GM18858 (cell line): ENCODE data around the gene SPP1.

ENCODE experiments used
- ATAC-seq: cut with Tn5 transposase; IDR thresholded peaks from one replicate; pipeline ENCODE4 v1.9.1; 2021; ENCODE audit not compliant: unreplicated experiment

The SPP1 gene

GRCh38 chr4:87953826-87954225 is 21.7 kb upstream of the SPP1 start:
- ATAC-seq: no peak

GRCh38 chr4:87956501-87956900 is 19.0 kb upstream of the SPP1 start:
- ATAC-seq: no peak

GRCh38 chr4:87957061-87957460 is 18.5 kb upstream of the SPP1 start:
- ATAC-seq: no peak

GRCh38 chr4:87961993-87962392 is 13.5 kb upstream of the SPP1 start:
- ATAC-seq: no peak

- ATAC-seq: no peak
Measured at GRCh38 chr4:87962398-87963146, 12.9 kb upstream of the SPP1 start.

GRCh38 chr4:87965501-87965975 is 10.0 kb upstream of the SPP1 start:
- ATAC-seq: no peak

GRCh38 chr4:87966095-87966496 is 9.4 kb upstream of the SPP1 start:
- no peak for ATAC-seq

- ATAC-seq: no peak
Measured at GRCh38 chr4:87967193-87967592, 8.3 kb upstream of the SPP1 start.

GRCh38 chr4:87970121-87970520 is 5.4 kb upstream of the SPP1 start:
- ATAC-seq: no peak

GRCh38 chr4:87971866-87972265 is 3.6 kb upstream of the SPP1 start:
- no peak for ATAC-seq

GRCh38 chr4:87973283-87974169 is 2.0 kb upstream of the SPP1 start:
- ATAC-seq: peak; percentile 86

GRCh38 chr4:87974856-87975462 is 555 bp upstream of the SPP1 start:
- ATAC-seq: no peak

GRCh38 chr4:87977521-87978278 is 2.2 kb downstream of the SPP1 start:
- no peak for ATAC-seq

- no peak for ATAC-seq
Measured at GRCh38 chr4:87978681-87979080, 3.2 kb downstream of the SPP1 start.

- ATAC-seq: no peak
Measured at GRCh38 chr4:87979810-87980209, 4.3 kb downstream of the SPP1 start.

GRCh38 chr4:87981486-87981885 is 6.0 kb downstream of the SPP1 start:
- no peak for ATAC-seq

GRCh38 chr4:87982036-87982435 is 6.5 kb downstream of the SPP1 start:
- no peak for ATAC-seq

- ATAC-seq: no peak
Measured at GRCh38 chr4:87982446-87983010, 7.0 kb downstream of the SPP1 start.

GRCh38 chr4:87983996-87984395 is 8.5 kb downstream of the SPP1 start:
- no peak for ATAC-seq

- ATAC-seq: peak; percentile 67
Measured at GRCh38 chr4:87985097-87985886, 9.8 kb downstream of the SPP1 start.
